NCI-H1436 treated with DMSO at 0.1 percent for 48 hours (cell line): ENCODE results near the gene ZNF213.
"Not testable (repeated sequence)": the region's sequence is repeated elsewhere in the genome, so short reads cannot be mapped to it uniquely, and the experiment has no call there.

Experiments
- DNase-seq: peaks from one replicate; lab custom pipeline; 2025; lab: John Stamatoyannopoulos, UW

Gene ZNF213

GRCh38 chr16:3129137-3130131, 5.4 kb upstream of the ZNF213 start:
- DNase-seq, result no peak

- DNase-seq, result no peak
These were observed 3.0 kb upstream of the ZNF213 start for GRCh38 chr16:3131755-3132377.

- DNase-seq, result no peak
These were observed 985 bp upstream of the ZNF213 start for GRCh38 chr16:3133844-3134243.

GRCh38 chr16:3135126-3135715, 392 bp downstream of the ZNF213 start:
- DNase-seq, result no peak

GRCh38 chr16:3137267-3137666, 2.4 kb downstream of the ZNF213 start:
- no peak for DNase-seq

- DNase-seq, result no peak
These were observed 3.5 kb downstream of the ZNF213 start for GRCh38 chr16:3138342-3138741.

- DNase-seq, result no peak
These were observed 4.1 kb downstream of the ZNF213 start for GRCh38 chr16:3138823-3139426.

- DNase-seq, result not testable (repeated sequence)
These were observed 4.7 kb downstream of the ZNF213 start for GRCh38 chr16:3139561-3139960.

GRCh38 chr16:3140603-3141427, 6.0 kb downstream of the ZNF213 start:
- no peak for DNase-seq

- no peak for DNase-seq
These were observed 7.0 kb downstream of the ZNF213 start for GRCh38 chr16:3141781-3142311.

GRCh38 chr16:3142327-3142726, 7.5 kb downstream of the ZNF213 start:
- no peak for DNase-seq

GRCh38 chr16:3142770-3143169, 7.9 kb downstream of the ZNF213 start:
- DNase-seq, result no peak

GRCh38 chr16:3143189-3143588, 8.4 kb downstream of the ZNF213 start:
- DNase-seq, result no peak

- DNase-seq, result no peak
These were observed 8.9 kb downstream of the ZNF213 start for GRCh38 chr16:3143598-3144320.

- DNase-seq, result no peak
These were observed 9.6 kb downstream of the ZNF213 start for GRCh38 chr16:3144321-3144983.

GRCh38 chr16:3145151-3145550, 10.3 kb downstream of the ZNF213 start:
- no peak for DNase-seq

GRCh38 chr16:3145660-3146059, 10.8 kb downstream of the ZNF213 start:
- DNase-seq, result no peak

GRCh38 chr16:3147046-3147756, 12.4 kb downstream of the ZNF213 start:
- no peak for DNase-seq

- no peak for DNase-seq
These were observed 12.9 kb downstream of the ZNF213 start for GRCh38 chr16:3147757-3148104.
